Kidney capillary endothelial cell (primary cell): ENCODE results near the gene CIAO1.
"Not testable (repeated sequence)": the region's sequence is repeated elsewhere in the genome, so short reads cannot be mapped to it uniquely, and the experiment has no call there.

Experiments
- DNase-seq: peaks from one replicate; pipeline ENCODE4 v3.0.0-alpha.2; 2018; ENCODE audit warnings: low spot score

CIAO1 gene

GRCh38 chr2:96250188-96250587 lies 15.8 kb upstream of the CIAO1 start:
- no peak for DNase-seq

- no peak for DNase-seq
Observed at GRCh38 chr2:96251721-96252292, 14.2 kb upstream of the CIAO1 start.

DNA sequence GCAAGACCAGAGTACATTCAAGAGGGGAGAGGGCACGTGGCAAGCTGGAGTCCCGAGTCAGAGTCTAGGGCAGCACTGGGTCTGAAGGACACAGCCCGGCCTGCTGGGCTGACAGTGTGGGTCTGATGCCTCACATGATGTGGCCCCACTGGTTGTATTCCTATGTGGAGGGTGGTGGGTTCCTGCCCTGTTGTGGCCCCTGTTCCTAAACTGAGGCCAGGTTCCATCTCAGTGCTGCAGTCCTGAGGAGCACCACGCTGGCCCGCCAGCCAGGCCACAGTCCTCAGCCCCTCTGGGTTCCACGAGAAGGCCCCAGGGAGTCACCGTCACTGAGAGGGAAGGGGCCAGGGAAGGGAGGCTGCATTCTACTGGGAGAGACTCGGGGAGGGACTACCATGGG lies 13.5 kb upstream of the CIAO1 start:
- DNase-seq: no peak

DNA sequence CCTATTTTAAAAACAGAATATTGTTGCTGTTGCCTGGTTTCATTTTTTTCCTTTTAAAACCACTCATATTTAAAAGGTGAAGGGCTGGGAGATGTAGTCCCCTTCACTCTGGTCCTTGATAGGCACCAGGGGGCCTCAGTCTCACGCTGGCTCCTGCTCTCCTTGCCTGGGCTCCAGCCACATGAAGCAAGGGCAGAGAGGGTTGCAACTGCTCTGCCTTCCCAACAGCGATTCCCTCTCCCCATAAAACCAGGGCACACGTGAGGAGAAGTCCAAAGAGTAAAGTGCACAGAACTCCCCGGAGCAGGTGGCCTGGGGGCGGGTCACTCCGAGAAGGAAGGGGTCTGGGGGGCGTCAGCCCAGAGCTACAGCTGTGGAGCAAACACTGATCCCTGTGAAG lies 13.0 kb upstream of the CIAO1 start:
- DNase-seq: no peak

- peak; percentile 88 for DNase-seq
Observed at GRCh38 chr2:96254571-96254970, 11.5 kb upstream of the CIAO1 start.

DNA sequence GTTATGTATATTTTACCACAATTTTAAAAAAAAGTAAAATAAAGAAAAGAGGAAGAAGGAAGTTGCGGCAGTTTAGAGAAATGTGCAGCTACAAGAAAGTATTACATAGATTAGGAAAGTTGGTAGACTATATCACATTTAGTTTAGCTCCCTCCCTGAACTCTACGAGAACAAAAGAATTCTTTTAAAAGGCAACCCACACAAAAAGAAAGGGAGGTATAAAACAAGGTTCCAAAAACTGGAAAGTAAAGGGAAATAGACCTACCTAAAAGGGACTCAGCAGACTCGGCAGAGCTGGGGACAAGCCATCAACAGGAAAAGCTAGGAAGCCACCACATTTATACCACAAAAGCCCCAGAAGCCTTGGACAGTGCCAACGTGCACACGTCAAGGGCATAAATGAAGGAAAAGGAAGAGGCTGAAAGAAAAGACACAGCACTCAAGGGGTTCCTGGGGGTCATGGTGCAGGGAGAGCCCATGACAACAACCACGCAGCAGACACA lies 9.4 kb upstream of the CIAO1 start:
- no peak for DNase-seq

- DNase-seq: not testable (repeated sequence)
Observed at GRCh38 chr2:96257744-96258143, 8.3 kb upstream of the CIAO1 start.

GRCh38 chr2:96258166-96259022 lies 7.6 kb upstream of the CIAO1 start:
- DNase-seq: no peak

- no peak for DNase-seq
Observed at GRCh38 chr2:96259497-96259921, 6.5 kb upstream of the CIAO1 start.

DNA sequence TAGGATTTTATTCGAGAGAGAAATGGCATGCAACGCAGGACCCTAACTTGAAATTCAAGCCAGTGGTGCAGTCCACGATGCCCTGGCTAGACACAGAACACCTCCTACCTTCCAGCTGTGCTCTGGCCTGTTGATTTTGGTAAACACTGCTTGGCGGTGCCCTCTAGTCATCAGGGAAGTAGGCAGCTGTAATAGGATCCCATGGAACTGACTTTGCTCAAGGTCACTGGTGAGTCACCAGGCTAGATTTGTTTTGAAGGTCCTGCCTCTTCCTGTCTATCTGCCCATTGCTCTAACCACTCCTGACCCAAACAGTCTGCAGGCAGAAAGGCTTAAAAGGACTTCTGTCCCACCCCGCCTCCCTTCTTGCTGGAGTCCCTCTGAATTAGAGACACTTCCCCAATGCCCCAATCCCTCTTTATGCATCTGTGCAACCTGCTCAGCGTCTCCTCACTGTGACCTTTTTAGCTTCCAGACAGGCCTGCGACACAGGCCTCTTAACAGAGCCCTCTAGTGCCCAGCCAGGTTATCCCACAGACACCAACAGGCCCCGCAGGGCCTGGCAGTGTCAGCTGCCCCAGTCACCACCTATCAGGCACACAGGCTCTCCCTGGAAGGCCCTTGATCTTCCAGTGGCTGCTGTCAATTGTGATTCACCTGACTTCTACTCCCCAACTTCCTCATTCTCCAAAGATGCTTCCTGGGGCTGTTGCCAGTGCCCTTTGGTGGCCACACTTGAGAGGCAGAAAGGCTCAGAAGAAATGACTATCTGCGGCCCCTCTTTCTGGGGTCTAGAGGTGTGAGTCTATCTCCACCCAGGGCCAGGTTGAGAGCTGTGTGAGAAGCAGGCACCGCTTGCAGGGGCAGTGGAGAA lies 5.4 kb upstream of the CIAO1 start:
- DNase-seq: peak; percentile 94

DNA sequence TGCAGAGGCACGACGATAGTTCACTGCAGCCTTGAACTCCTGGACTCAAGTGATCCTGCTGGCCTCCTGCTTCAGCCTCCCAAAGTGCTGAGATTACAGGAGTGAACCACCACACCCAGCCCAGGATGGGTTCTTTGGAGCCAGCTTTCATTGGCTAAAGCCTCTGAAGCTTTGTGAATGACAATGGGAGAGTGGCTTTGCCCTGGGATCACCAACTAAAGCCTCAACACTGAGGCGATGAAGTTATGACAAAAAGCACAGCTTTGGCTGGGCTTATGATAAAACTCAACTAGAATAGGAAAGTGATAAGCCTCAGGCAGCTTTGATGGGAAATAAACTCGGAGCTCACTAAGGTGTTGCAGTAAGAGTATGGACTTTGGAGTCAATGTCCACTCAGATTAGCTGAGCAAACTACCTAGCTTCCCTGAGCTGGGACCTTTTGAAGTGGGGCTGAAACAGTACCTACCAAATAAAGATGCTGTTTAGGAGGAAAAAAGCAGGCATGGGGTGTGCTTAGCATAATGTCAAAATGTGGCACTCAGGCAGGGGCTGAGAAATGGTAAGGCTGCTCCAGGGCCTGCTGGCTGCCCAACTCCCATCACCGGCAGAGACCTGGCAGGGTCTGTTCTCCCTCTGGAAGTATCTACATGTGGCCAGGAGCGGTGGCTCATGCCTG lies 4.6 kb upstream of the CIAO1 start:
- no peak for DNase-seq

DNA sequence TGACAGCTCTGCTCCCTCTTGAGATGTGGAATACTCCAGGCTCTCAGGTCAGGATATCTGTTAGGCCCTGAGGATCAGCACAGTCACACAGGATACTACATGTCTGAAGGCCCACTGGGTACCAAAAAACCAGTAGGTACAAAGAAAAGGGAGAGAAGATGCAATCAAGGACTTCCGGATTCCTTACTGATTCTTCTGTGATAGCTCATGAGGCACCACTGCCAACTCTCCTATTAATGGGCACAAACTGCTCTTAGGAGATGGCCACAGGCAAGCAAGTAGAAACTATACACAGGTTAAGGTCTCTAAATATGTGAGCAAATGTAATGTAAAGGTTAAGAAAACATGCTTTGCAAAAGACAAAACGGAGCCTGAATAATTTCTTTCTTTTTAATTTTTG lies 3.7 kb upstream of the CIAO1 start:
- DNase-seq: no peak

GRCh38 chr2:96264086-96264485 lies 1.9 kb upstream of the CIAO1 start:
- no peak for DNase-seq

DNA sequence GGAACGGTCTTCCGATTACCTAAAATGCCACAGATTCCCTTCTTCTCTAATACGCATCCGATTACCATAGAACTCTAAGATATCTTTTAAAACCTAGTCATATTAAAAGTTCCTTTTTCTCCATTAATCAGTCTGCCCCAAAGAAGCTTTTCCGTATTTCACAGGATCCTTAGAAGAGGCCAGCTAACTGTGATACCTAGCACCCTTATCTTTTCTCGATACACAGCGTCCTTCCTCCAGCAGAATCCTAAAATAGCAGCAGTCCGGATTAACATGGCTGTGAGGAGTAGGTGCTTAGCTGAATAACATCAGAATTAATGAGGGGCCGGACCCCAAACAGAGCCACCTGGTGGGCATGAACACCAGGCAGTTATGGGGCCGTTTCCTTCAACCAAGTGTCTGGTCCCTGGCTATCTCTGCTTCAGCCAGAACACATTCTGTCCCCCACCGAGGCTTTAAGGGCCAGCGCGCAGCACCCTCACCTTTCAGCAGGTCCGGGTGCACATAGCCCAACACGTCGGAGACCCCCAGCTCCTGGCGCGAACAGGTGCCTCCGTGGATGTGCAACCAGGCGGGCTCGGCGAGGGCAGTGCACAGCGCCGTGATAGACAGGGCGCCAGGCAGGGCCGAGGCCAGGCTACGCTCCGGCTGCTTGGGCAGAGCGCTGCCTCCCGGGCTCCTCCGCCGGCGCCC lies 1.2 kb upstream of the CIAO1 start:
- DNase-seq: no peak

DNA sequence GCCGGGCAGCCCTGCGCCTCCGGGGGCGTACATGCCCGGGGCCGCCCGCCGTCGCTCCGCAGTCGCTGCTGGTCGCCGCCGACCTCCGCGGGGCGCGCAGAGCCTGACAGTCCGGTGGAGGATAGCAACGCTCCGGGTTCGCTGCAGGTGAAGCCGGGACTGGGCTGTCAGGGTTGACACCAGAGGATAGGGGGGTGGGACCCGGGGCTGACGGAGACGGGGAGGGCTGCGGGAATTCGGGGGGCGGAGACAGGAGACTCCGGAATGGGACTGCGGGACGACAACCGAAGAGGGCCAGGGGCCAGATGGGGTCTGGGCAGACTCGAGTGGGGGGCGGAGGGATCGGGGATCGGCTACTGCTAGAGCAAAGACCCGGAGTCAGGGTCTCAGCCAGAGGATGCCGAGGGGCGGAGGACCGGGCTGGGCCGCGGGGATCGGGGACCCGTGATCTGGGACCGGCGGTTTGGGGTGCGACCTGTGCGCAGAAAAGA lies 631 bp upstream of the CIAO1 start:
- no peak for DNase-seq

DNA sequence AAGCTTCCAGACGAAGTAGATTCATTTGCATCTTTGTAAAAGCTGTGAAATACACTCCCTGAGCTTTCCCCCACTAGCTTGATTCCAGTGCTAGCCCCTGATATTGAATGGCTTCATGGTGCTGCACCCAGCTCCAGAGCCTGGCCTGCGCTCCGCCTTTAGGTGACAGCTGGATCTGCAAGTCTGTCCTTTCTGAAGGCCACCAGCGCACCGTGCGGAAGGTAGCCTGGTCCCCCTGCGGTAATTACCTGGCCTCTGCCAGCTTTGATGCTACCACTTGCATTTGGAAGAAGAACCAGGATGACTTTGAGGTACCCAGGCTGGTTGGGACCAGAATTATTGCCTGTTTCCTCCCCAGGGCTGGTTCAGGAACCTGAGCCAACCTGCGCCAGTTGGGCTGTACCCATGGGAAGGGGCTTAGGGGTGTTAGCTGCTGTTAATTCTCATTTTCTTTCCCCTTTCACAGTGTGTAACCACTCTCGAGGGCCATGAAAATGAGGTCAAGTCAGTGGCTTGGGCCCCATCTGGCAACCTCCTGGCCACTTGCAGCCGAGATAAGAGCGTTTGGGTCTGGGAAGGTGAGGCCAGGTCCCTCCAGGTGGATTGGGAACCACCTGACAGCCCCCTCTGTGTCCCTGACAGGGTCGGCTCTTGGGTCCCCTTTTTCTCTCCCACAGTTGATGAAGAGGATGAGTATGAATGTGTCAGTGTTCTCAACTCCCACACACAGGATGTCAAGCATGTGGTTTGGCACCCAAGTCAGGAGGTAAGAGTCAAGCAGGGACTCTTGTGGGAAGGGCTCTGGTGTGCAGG lies 1.3 kb downstream of the CIAO1 start:
- DNase-seq: no peak

- DNase-seq: no peak
Observed at GRCh38 chr2:96271995-96272394, 6.0 kb downstream of the CIAO1 start.

DNA sequence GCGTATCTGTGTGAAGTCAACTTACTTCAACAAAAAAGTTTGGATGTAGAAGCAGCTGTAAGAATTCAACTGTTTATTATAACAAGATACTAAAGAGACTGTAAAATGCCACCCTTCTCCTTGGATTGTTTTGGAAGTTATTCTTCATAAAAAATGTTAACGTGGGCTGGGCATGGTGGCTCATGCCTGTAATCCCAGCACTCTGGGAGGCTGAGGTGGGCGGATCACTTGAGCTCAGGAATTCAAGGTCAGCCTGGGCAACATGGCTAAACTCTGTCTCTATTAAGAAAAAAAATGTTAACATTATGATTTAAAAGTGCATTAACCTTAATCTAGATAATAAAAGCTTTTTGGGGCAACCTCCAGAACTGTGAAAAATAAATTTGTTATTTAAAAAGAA lies 7.7 kb downstream of the CIAO1 start:
- DNase-seq: no peak

DNA sequence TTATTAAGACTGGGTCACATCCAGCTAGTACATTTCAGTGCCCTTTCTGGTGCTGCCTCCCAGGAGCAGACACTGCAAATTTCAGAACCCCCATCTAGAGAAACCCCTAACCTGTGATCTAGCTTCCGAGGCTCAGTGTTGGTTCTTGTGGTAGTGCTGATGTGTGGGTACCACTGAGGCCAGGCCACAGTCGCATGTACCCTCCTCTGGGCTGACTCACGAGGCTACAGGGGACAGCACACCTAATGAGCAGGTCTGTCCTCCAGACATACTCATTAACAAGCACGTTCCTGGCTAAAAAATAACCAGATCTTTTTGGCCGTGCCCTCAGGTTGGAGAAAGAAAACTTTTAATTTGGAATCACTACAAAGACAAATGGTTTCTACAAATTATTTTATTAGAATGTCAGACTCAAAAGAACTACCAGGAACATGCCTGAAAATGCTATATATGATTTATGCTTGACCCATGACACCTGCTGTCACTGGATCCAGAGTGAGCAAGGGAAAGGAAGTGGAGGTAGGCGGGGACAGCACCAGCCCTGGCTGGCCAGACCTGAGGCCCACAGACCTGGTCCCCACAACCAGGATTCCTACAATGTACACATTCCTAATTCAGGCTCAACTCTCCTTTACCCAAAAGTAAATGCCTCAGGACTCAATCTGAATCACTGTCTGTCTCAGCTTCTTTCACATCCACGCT lies 8.5 kb downstream of the CIAO1 start:
- no peak for DNase-seq
